COLO829 (cell line): ENCODE data around the gene CCM2.
"Not testable (repeated sequence)": the region's sequence is repeated elsewhere in the genome, so short reads cannot be mapped to it uniquely, and the experiment has no call there.

Experiments
- DNase-seq: peaks from one replicate; pipeline ENCODE4 v3.0.0; 2012; ENCODE audit warnings: low spot score

The CCM2 gene

GRCh38 chr7:44981035-44981706, 18.8 kb upstream of the CCM2 start:
- DNase-seq: no peak

GRCh38 chr7:44982535-44982923, 17.5 kb upstream of the CCM2 start:
- no peak for DNase-seq

GRCh38 chr7:44982970-44983369, 17.0 kb upstream of the CCM2 start:
- no peak for DNase-seq

GRCh38 chr7:44983742-44984477, 16.1 kb upstream of the CCM2 start:
- no peak for DNase-seq

- DNase-seq: no peak
Measured at GRCh38 chr7:44984478-44984758, 15.6 kb upstream of the CCM2 start.

GRCh38 chr7:44985033-44985695, 14.8 kb upstream of the CCM2 start:
- no peak for DNase-seq

GRCh38 chr7:44985900-44986217, 14.1 kb upstream of the CCM2 start:
- DNase-seq: no peak

GRCh38 chr7:44986218-44987053, 13.6 kb upstream of the CCM2 start:
- DNase-seq: peak; percentile 83

GRCh38 chr7:44987457-44987856, 12.5 kb upstream of the CCM2 start:
- no peak for DNase-seq

- DNase-seq: no peak
Measured at GRCh38 chr7:44987996-44988395, 12.0 kb upstream of the CCM2 start.

GRCh38 chr7:44988701-44989100, 11.3 kb upstream of the CCM2 start:
- DNase-seq: no peak

- no peak for DNase-seq
Measured at GRCh38 chr7:44989132-44989531, 10.9 kb upstream of the CCM2 start.

GRCh38 chr7:44990109-44991023, 9.6 kb upstream of the CCM2 start:
- DNase-seq: peak; percentile 43

- DNase-seq: not testable (repeated sequence)
Measured at GRCh38 chr7:44992004-44992795, 7.8 kb upstream of the CCM2 start.

- DNase-seq: no peak
Measured at GRCh38 chr7:44994877-44995554, 5.0 kb upstream of the CCM2 start.

- DNase-seq: no peak
Measured at GRCh38 chr7:44995555-44996493, 4.2 kb upstream of the CCM2 start.

GRCh38 chr7:44998153-44998871, 1.7 kb upstream of the CCM2 start:
- no peak for DNase-seq
